Neural progenitor cell (in vitro differentiated cells): Measurements from ENCODE around the gene HDAC5.

Source experiments
- CTCF ChIP-seq: fragments of 200-600 bp; sonication (generic); IDR thresholded peaks from 2 replicates; pipeline ENCODE4 v1.5.1; 2017; ENCODE audit warnings: antibody characterized with exemption, mild to moderate bottlenecking
- EZH2 ChIP-seq: fragments of 200-600 bp; sonication (generic); IDR thresholded peaks from 2 replicates; pipeline ENCODE4 v1.6.1; 2017; ENCODE audit warnings: antibody characterized with exemption, mild to moderate bottlenecking, moderate library complexity

GRCh38 chr17:44121997-44122815 is 1.2 kb downstream of the HDAC5 start:
- TF ChIP-seq CTCF = no peak
- no peak for TF ChIP-seq EZH2
